Measurements from ENCODE around the gene MDN1. TPM values are rescaled to one million over a fixed set of nuclear protein-coding genes. Genes with fewer than 3 reads are reported as not detected.
A peak's percentile ranks its signal among the peaks of the same experiment; 100 is the strongest.

The MDN1 gene
- total and polyA plus RNA-seq, 2 of the 4 experiments (the other 2 are of a cell fraction) = 7.7 to 26.7 TPM

DNA sequence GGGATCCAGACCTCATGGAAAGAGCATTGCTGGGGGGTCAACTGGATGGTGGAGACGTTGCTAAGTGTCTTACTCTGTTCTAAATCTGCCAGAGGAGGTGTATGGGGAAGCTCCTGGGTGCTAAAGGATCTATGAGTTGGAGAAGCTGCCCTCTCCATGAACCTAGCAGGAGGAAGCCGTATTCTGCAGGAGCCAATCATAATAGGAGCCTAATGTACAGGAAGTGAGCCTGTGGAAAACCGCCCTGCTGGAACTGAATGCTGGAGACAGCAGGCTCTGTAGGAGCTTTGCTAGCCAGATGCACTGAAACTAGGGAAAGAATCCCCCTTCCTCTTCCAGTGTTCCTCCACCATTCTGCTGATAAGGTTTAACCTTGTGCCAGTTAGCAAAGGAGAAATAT lies 20.9 kb upstream of the MDN1 start:
- Histone ChIP-seq H2AK9ac (replicated peaks; ENCODE audit: low read depth, low read length, poor library complexity) (no peak overlapping the region), H3K27ac (ENCODE audit: insufficient read depth, low read length) (no peak overlapping the region), H2AFZ (replicated peaks; ENCODE audit: low read length, poor library complexity) (peak overlapping the region; percentile 0), H4K8ac (ENCODE audit: low read depth in 2 of 2, low read length in 2 of 2) (peak overlapping the region in 1 of 2 experiments; percentile 46; a peak in 1 of 4 replicates), H4K91ac (ENCODE audit: insufficient read depth, low read depth, low read length) (no peak overlapping the region), H3K27me3 (ENCODE audit: control insufficient read depth, insufficient read depth, low read length) (no peaks in the 10 kb centered on the region), H3K4me1 (ENCODE audit: control insufficient read depth, insufficient read depth, low read length) (no peaks in the 10 kb centered on the region; the same call in 1 of the 2 replicates), H2BK5ac (ENCODE audit: low read depth, low read length, poor library complexity, severe bottlenecking) (no peak overlapping the region), H3K4me2 (ENCODE audit: low read depth, low read length) (no peak overlapping the region), H4K20me1 (ENCODE audit: insufficient read depth, low read length) (no peaks in the 10 kb centered on the region; the same call in 1 of the 2 replicates), H3K18ac (ENCODE audit: low read depth, low read length) (no peak overlapping the region), H3K36me3 (ENCODE audit: control insufficient read depth, insufficient read depth, low read length) (peaks cover 13% of the 10 kb centered on the region), H3K9ac (ENCODE audit: low read depth, low read length) (no peak overlapping the region), H3K9me1 (ENCODE audit: insufficient read depth, low read length) (peaks cover 4% of the 10 kb centered on the region; the same call in 1 of the 2 replicates), H3K56ac (ENCODE audit: extremely low read depth, insufficient read depth, low read length) (no peak overlapping the region), H2BK15ac (ENCODE audit: low read depth, low read length) (no peak overlapping the region), H3K79me1 (ENCODE audit: low read depth in 1 of 2, low read length in 2 of 2) (peaks cover 19 to 46% of the 10 kb centered on the region in 2 experiments; a peak in 3 of 4 replicates), H3K9me3 (ENCODE audit: control insufficient read depth, insufficient read depth, low read length) (no peaks in the 10 kb centered on the region), H3K4me3 (ENCODE audit: insufficient read depth, low read depth, low read length) (no peak overlapping the region), H3K4ac (ENCODE audit: low read depth, low read length) (no peak overlapping the region), H2BK20ac (ENCODE audit: low read depth, low read length) (no peak overlapping the region), H3K23ac (ENCODE audit: low read depth, low read length) (no peak overlapping the region), H3K14ac (replicated peaks; ENCODE audit: low read depth, low read length) (no peak overlapping the region), H2AK5ac (ENCODE audit: low read depth, low read length) (no peak overlapping the region), H4K5ac (ENCODE audit: low read depth, low read length) (no peak overlapping the region), H2BK120ac (ENCODE audit: low read depth, low read length) (no peak overlapping the region)
- DNase-seq (peak; percentile 41), ATAC-seq (ENCODE audit: low read depth) (peak; percentile 29; the same call in 1 of the 2 replicates)
- no TSS peak for BruUV-seq (replicated peaks)
- in situ Hi-C loops (cut with MboI; ENCODE audit: low sequenced_read_pairs) (no loop called here), dilution Hi-C loops (cut with HindIII; ENCODE audit: low sequenced_read_pairs, unreplicated experiment) (no loop called here), intact Hi-C loops (cut with micrococcal nuclease) (no loop called here)
- WGBS, 2 experiments (ENCODE audit: extremely low coverage in 2 of 2, insufficient read length in 1 of 2) = no CpG with 5 or more reads among the region's 3 CpGs
- CTCF ChIA-PET = interaction anchor here (0.6 kb wide), 1 partner anchor 12 kb away, joined by 5 read pairs; no protein-coding TSS in a partner anchor
- POLR2A ChIA-PET (ENCODE audit: unreplicated experiment) = no interaction called here
- TF ChIP-seq FOS (IDR thresholded peaks at IDR 0.05; ENCODE audit: low read depth, low read length) (no peak), RAD21 (IDR thresholded peaks at IDR 0.05; ENCODE audit: low read length) (no peak), RFX5 (IDR thresholded peaks at IDR 0.05; ENCODE audit: low read depth, low read length) (no peak), NFE2L2 (IDR thresholded peaks at IDR 0.05; ENCODE audit: low read depth, low read length) (no peak), SMC3 (IDR thresholded peaks at IDR 0.05; ENCODE audit: low read depth, low read length) (no peak), POLR2A (IDR thresholded peaks at IDR 0.05; ENCODE audit: low read depth, low read length) (no peak), MXI1 (IDR thresholded peaks at IDR 0.05; ENCODE audit: borderline replicate concordance, low read depth, low read length) (no peak), CHD1 (IDR thresholded peaks at IDR 0.05; ENCODE audit: low read depth, low read length) (no peak), MAFK (IDR thresholded peaks at IDR 0.05; ENCODE audit: low read depth, low read length) (no peak), CEBPB (IDR thresholded peaks at IDR 0.05; ENCODE audit: low read depth, low read length) (no peak), RCOR1 (IDR thresholded peaks at IDR 0.05; ENCODE audit: insufficient replicate concordance, low read length) (no peak), BHLHE40 (IDR thresholded peaks at IDR 0.05; ENCODE audit: low read depth, low read length) (no peak)
- TF ChIP-seq, protein P1, sequence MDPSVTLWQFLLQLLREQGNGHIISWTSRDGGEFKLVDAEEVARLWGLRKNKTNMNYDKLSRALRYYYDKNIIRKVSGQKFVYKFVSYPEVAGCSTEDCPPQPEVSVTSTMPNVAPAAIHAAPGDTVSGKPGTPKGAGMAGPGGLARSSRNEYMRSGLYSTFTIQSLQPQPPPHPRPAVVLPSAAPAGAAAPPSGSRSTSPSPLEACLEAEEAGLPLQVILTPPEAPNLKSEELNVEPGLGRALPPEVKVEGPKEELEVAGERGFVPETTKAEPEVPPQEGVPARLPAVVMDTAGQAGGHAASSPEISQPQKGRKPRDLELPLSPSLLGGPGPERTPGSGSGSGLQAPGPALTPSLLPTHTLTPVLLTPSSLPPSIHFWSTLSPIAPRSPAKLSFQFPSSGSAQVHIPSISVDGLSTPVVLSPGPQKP (IDR thresholded peaks at IDR 0.05; ENCODE audit: borderline replicate concordance, low read depth, low read length) = no peak
- TF ChIP-seq, protein P2, sequence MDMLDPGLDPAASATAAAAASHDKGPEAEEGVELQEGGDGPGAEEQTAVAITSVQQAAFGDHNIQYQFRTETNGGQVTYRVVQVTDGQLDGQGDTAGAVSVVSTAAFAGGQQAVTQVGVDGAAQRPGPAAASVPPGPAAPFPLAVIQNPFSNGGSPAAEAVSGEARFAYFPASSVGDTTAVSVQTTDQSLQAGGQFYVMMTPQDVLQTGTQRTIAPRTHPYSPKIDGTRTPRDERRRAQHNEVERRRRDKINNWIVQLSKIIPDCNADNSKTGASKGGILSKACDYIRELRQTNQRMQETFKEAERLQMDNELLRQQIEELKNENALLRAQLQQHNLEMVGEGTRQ (IDR thresholded peaks at IDR 0.05; ENCODE audit: low read depth, low read length) = no peak
- TF ChIP-seq, protein P3, sequence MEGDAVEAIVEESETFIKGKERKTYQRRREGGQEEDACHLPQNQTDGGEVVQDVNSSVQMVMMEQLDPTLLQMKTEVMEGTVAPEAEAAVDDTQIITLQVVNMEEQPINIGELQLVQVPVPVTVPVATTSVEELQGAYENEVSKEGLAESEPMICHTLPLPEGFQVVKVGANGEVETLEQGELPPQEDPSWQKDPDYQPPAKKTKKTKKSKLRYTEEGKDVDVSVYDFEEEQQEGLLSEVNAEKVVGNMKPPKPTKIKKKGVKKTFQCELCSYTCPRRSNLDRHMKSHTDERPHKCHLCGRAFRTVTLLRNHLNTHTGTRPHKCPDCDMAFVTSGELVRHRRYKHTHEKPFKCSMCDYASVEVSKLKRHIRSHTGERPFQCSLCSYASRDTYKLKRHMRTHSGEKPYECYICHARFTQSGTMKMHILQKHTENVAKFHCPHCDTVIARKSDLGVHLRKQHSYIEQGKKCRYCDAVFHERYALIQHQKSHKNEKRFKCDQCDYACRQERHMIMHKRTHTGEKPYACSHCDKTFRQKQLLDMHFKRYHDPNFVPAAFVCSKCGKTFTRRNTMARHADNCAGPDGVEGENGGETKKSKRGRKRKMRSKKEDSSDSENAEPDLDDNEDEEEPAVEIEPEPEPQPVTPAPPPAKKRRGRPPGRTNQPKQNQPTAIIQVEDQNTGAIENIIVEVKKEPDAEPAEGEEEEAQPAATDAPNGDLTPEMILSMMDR (conservative IDR thresholded peaks at IDR 0.05; ENCODE audit: low read depth, low read length) = no peak
